Lung (tissue), 13 donors: ENCODE data around the gene YTHDC1. TPM values are rescaled to one million over a fixed set of nuclear protein-coding genes. Genes with fewer than 3 reads are reported as not detected.

Experiments used
- ATAC-seq: fragments of 200-7000 bp; cut with Tn5 transposase; one replicate; pipeline ENCODE4 v1.9.1; 2020; ENCODE audit warnings: moderate number of reproducible peaks; ENCODE audit not compliant: insufficient read depth, low FRiP score
- DNase-seq, 3 donors: peaks; one replicate each; pipeline ENCODE4 v3.0.0-alpha.2; 2013 to 2017
- H3K27ac ChIP-seq, 2 donors: one replicate each; pipeline ENCODE4 v1.5.1; 2013; ENCODE audit warnings: mild to moderate bottlenecking in 2 of 2, moderate library complexity in 2 of 2, control low read depth in 1 of 2, inconsistent platforms in 1 of 2, low read depth in 1 of 2, low read length in 1 of 2
- H3K27me3 ChIP-seq, 3 donors: one replicate each; pipeline ENCODE4 v1.5.1; 2013; ENCODE audit warnings: low read length in 2 of 3; ENCODE audit not compliant: control insufficient read depth in 3 of 3, insufficient read depth in 3 of 3
- H3K36me3 ChIP-seq, 4 donors: one replicate each; pipeline ENCODE4 v1.5.1; 2013; ENCODE audit warnings: low read length in 4 of 4, mild to moderate bottlenecking in 1 of 4, moderate library complexity in 1 of 4; ENCODE audit not compliant: control insufficient read depth in 4 of 4, insufficient read depth in 4 of 4
- H3K4me1 ChIP-seq, 5 donors: one replicate each; pipeline ENCODE4 v1.5.1; 2013; ENCODE audit warnings: low read length in 5 of 5, mild to moderate bottlenecking in 2 of 5, moderate library complexity in 1 of 5; ENCODE audit not compliant: control insufficient read depth in 5 of 5, insufficient read depth in 5 of 5
- H3K4me3 ChIP-seq: one replicate; pipeline ENCODE4 v1.5.1; 2013; ENCODE audit warnings: mild to moderate bottlenecking, control low read depth, moderate library complexity
- H3K9ac ChIP-seq, 2 donors: one replicate each; pipeline ENCODE4 v1.5.1; 2013; ENCODE audit warnings: low read length in 2 of 2, control low read depth in 1 of 2; ENCODE audit not compliant: insufficient read depth in 1 of 2
- H3K9me3 ChIP-seq, 4 donors: one replicate each; pipeline ENCODE4 v1.5.1; 2013; ENCODE audit warnings: low read length in 3 of 4, mild to moderate bottlenecking in 1 of 4, moderate library complexity in 1 of 4; ENCODE audit not compliant: control insufficient read depth in 4 of 4, insufficient read depth in 3 of 4
- CTCF ChIP-seq: IDR thresholded peaks from 2 replicates; pipeline ENCODE4 v1.5.1; 2012; ENCODE audit warnings: mild to moderate bottlenecking; ENCODE audit errors: control extremely low read depth, extremely low read depth
- WGBS, 2 donors: extraction: QIAGEN DNeasy Blood & Tissue Kit; methylation state at CpG; one replicate each; pipeline ENCODE4 v1.1.7; 2013; 5-methylcytosine and 5-hydroxymethylcytosine counted together
- polyA plus RNA-seq, 2 donors: library from polyadenylated mRNA; stranded (reverse); fragments of 200-250 nt; gene quantifications; one replicate each; pipeline ENCODE4 v1.2.1, GENCODE V29; 2013
- small RNA-seq: library from RNA; depleted of rRNA; stranded (forward); fragments of <200 nt; gene quantifications from one replicate; pipeline ENCODE3, GENCODE V24; 2014; ENCODE audit warnings: low replicate concordance
- total RNA-seq, 2 donors: library from RNA; depleted of rRNA in 1 of 2; stranded (reverse); fragments of >200 nt in 1 of 2; gene quantifications; one replicate each; pipeline ENCODE4 v1.2.1, GENCODE V29; 2014 to 2021
- donor health status: control.
- donor health status: control.
- donor health status: Bipolar disorder and iron deficiency.
- donor health status: healthy.
- donor health status: DM: yes; HTN: yes; CAD: no.

YTHDC1 gene
- total and polyA plus RNA-seq, 4 donors = 37.4 to 207 (median 49.2) TPM

DNA sequence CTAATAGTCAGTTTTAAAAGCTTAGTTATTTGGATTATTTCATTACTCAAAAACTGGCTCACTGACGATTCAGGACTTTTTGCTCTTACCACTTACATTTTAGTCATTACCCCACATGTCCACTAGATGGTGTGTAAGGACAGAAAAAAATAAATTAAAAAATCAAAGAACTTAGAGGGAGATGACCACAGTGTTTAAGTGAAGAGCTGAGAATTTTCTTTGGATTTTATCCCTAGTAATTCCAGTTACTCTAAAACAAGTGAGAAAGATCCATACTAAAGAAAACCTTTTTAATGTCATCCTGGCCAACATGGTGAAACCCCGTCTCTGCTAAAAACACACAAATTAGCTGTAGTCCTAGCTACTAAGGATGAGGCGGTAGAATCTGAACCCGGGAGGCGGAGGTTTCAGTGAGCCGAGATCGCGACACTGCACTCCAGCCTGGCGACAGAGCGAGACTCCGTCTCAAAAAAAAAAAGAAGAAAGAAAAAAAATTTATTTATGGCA is 78.0 kb downstream of the YTHDC1 start:
- TF ChIP-seq CTCF = peak; percentile 69
- Histone ChIP-seq H3K9ac (no peak overlapping the region), H3K36me3 (no peaks in the 10 kb centered on the region), H3K9me3 (peaks cover 0 to 2% (median 0%) of the 10 kb centered on the region in 4 donors), H3K27ac (no peak overlapping the region), H3K4me3 (no peak overlapping the region), H3K27me3 (no peaks in the 10 kb centered on the region), H3K4me1 (no peaks in the 10 kb centered on the region)
- peak; percentile 79 for ATAC-seq
- WGBS, 2 donors = 25 to 29% methylated on average over 11 of the region's 11 CpGs
- peak in 2 of 3 donors; percentile 80 to 81 for DNase-seq

GRCh38 chr4:68267433-68267944 is 82.4 kb downstream of the YTHDC1 start:
- no peak for DNase-seq
- TF ChIP-seq CTCF = no peak
- Histone ChIP-seq H3K27me3 (no peaks in the 10 kb centered on the region), H3K4me1 (no peaks in the 10 kb centered on the region), H3K27ac (no peak overlapping the region), H3K9me3 (peaks cover 0 to 2% (median 0%) of the 10 kb centered on the region in 4 donors), H3K36me3 (no peaks in the 10 kb centered on the region), H3K4me3 (no peak overlapping the region), H3K9ac (no peak overlapping the region)
- no peak for ATAC-seq
- WGBS, 2 donors = 54 to 74% methylated on average over 2 of the region's 2 CpGs

- Histone ChIP-seq H3K27me3 (no peaks in the 10 kb centered on the region), H3K9me3 (peaks cover 0 to 2% (median 0%) of the 10 kb centered on the region in 4 donors), H3K9ac (no peak overlapping the region), H3K36me3 (no peaks in the 10 kb centered on the region), H3K4me3 (no peak overlapping the region), H3K27ac (no peak overlapping the region), H3K4me1 (no peaks in the 10 kb centered on the region)
- 72 to 76% methylated on average over 3 of the region's 3 CpGs for WGBS, 2 donors
- no peak for TF ChIP-seq CTCF
- ATAC-seq (no peak), DNase-seq (peak in 1 of 3 donors; percentile 30)
These were observed 84.9 kb downstream of the YTHDC1 start for GRCh38 chr4:68264875-68265565.

Small RNA genes lying within 50 kb of the gene (small RNA-seq; reads per million reads assigned to genes)
- not detected for gene MT2P1

Other genes starting within 250 kb of the YTHDC1 start
- gene TMPRSS11F, start 220.2 kb downstream of the YTHDC1 start, total RNA-seq = not detected
- gene TMPRSS11F, start 220.2 kb downstream of the YTHDC1 start, polyA plus RNA-seq = not detected
- under 1 TPM in 1 of 2 donors, not detected in 1; 0.20 TPM for gene TMPRSS11B, start 104.4 kb downstream of the YTHDC1 start, total RNA-seq
- under 1 TPM in 1 of 2 donors, not detected in 1; 0.10 TPM for gene TMPRSS11B, start 104.4 kb downstream of the YTHDC1 start, polyA plus RNA-seq
- gene TMPRSS11E, start 97.4 kb upstream of the YTHDC1 start, total RNA-seq = not detected
- gene TMPRSS11E, start 97.4 kb upstream of the YTHDC1 start, polyA plus RNA-seq = under 1 TPM; 0.03 to 0.12 TPM
- under 1 TPM in 1 of 2 donors, not detected in 1; 0.46 TPM for gene UGT2B17, start 226.2 kb upstream of the YTHDC1 start, total RNA-seq
- under 1 TPM; 0.08 to 0.33 TPM for gene UGT2B17, start 226.2 kb upstream of the YTHDC1 start, polyA plus RNA-seq